ENCODE results near the gene FAM149A. TPM values are rescaled to one million over a fixed set of nuclear protein-coding genes. Genes with fewer than 3 reads are reported as not detected.

The FAM149A gene
- total and polyA plus RNA-seq, 2 donors (not counting 1 experiment from before 2014, with no cell fraction given): 5.6 to 9.4 TPM

DNA sequence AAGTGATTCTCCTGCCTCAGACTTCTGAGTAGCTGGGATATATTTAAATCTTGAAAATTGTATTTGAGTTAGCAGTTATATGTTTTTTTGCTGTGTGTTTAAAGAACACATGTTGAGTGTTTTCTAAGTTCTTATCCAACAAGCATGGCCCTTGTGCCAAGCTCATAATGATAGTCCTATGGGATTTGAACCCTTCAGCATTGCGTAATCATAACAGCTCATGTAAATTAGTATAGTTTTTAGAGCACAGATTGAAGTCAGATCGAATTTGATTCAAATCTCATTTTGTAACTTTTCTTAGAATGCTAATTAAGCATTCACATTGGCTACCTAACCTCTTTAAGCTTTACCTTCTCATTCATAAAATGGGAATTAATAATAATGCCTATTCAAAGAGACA, 12.2 kb downstream of the FAM149A start:
- no peak overlapping the region for H3K27ac ChIP-seq (ENCODE audit: insufficient read depth, low read length)
- no peak overlapping the region for H3K4me2 ChIP-seq (ENCODE audit: extremely low read depth, insufficient read depth, low read length)

DNA sequence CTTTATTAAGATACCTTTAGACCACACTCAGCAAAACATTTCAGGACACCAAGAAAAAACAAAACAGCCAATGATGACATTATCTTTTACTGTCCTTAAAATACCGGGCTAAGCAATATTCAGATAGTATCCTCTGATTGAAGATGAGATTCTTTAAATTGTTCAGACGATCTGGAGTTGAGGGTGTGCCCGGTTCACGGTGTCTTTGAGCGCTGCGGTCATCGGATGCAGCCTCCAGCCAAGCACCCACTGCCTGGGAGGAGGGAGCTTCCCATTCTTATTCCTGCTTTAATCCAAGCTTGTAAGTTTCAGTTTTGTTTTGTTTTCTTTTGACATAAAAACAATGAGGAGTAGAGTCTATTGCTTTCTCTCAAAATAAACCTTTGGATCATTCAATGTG, 14.1 kb downstream of the FAM149A start:
- Histone ChIP-seq H3K9me3 (ENCODE audit: control insufficient read depth, insufficient read depth, low read depth, low read length) (no peaks in the 10 kb centered on the region), H3K27ac (ENCODE audit: insufficient read depth, low read length) (no peak overlapping the region), H3K4me2 (ENCODE audit: extremely low read depth, insufficient read depth, low read length) (no peak overlapping the region), H3K4me3 (replicated peaks in 1 of 4; ENCODE audit: control extremely low read depth in 1 of 4, insufficient read depth in 1 of 4, low read depth in 3 of 4, low read length in 4 of 4) (no peak overlapping the region), H3K36me3 (ENCODE audit: control insufficient read depth, insufficient read depth, low read length) (no peaks in the 10 kb centered on the region), H3K4me1 (ENCODE audit: control insufficient read depth, extremely low read depth, insufficient read depth, low read length) (no peaks in the 10 kb centered on the region), H3K79me2 (ENCODE audit: control insufficient read depth, insufficient read depth, low read length) (no peaks in the 10 kb centered on the region), H4K20me1 (ENCODE audit: control insufficient read depth, extremely low read depth, insufficient read depth, low read length) (no peaks in the 10 kb centered on the region), H3K27me3 (ENCODE audit: control insufficient read depth, insufficient read depth, low read length) (no peaks in the 10 kb centered on the region), H2AFZ (ENCODE audit: low read length) (no peak overlapping the region), H3K9ac (ENCODE audit: insufficient read depth, low read length) (no peak overlapping the region)
- DNase-seq (ENCODE audit: low read depth in 2 of 2): no peak
- TF ChIP-seq, protein P1, sequence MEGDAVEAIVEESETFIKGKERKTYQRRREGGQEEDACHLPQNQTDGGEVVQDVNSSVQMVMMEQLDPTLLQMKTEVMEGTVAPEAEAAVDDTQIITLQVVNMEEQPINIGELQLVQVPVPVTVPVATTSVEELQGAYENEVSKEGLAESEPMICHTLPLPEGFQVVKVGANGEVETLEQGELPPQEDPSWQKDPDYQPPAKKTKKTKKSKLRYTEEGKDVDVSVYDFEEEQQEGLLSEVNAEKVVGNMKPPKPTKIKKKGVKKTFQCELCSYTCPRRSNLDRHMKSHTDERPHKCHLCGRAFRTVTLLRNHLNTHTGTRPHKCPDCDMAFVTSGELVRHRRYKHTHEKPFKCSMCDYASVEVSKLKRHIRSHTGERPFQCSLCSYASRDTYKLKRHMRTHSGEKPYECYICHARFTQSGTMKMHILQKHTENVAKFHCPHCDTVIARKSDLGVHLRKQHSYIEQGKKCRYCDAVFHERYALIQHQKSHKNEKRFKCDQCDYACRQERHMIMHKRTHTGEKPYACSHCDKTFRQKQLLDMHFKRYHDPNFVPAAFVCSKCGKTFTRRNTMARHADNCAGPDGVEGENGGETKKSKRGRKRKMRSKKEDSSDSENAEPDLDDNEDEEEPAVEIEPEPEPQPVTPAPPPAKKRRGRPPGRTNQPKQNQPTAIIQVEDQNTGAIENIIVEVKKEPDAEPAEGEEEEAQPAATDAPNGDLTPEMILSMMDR (conservative IDR thresholded peaks at IDR 0.05 in 1 of 2, IDR thresholded peaks at IDR 0.05 in 1 of 2; ENCODE audit: low read depth in 1 of 2, low read length in 2 of 2): no peak
- TF ChIP-seq EZH2 (IDR thresholded peaks at IDR 0.05; ENCODE audit: low read length, missing control alignments): no peak

More for the DNA sequence above, 12.2 kb downstream of the FAM149A start:
- H3K27me3 ChIP-seq (ENCODE audit: control insufficient read depth, insufficient read depth, low read length): no peaks in the 10 kb centered on the region
- H3K9me3 ChIP-seq (ENCODE audit: control insufficient read depth, insufficient read depth, low read depth, low read length): no peaks in the 10 kb centered on the region
- H3K9ac ChIP-seq (ENCODE audit: insufficient read depth, low read length): no peak overlapping the region
- no peaks in the 10 kb centered on the region for H4K20me1 ChIP-seq (ENCODE audit: control insufficient read depth, extremely low read depth, insufficient read depth, low read length)
- no peak overlapping the region for H3K4me3 ChIP-seq (replicated peaks in 1 of 4; ENCODE audit: control extremely low read depth in 1 of 4, insufficient read depth in 1 of 4, low read depth in 3 of 4, low read length in 4 of 4)
- no peaks in the 10 kb centered on the region for H3K4me1 ChIP-seq (ENCODE audit: control insufficient read depth, extremely low read depth, insufficient read depth, low read length)
- DNase-seq (ENCODE audit: low read depth in 2 of 2): no peak
- no peaks in the 10 kb centered on the region for H3K36me3 ChIP-seq (ENCODE audit: control insufficient read depth, insufficient read depth, low read length)
- H2AFZ ChIP-seq (ENCODE audit: low read length): no peak overlapping the region
- TF ChIP-seq, protein P1 (conservative IDR thresholded peaks at IDR 0.05 in 1 of 2, IDR thresholded peaks at IDR 0.05 in 1 of 2; ENCODE audit: low read depth in 1 of 2, low read length in 2 of 2): no peak
- TF ChIP-seq EZH2 (IDR thresholded peaks at IDR 0.05; ENCODE audit: low read length, missing control alignments): no peak
- no peaks in the 10 kb centered on the region for H3K79me2 ChIP-seq (ENCODE audit: control insufficient read depth, insufficient read depth, low read length)

DNA sequence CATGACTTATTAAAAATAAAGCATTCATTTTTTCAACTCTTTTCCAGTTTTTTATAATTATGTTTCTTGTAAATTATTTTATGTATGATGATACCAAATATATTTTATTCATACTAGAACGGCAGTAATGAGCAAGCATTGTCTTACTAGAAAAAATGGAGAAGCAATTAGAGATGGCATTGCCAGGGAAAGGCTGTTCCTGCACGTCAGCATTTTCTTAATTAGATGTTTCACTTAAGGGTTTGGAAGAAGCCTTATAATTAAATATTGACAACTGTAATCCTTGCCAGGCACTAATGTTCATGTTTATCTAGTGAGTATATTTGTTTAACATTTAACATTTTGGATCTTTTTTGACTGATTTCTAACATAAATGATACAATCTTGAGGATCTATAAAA, 16.6 kb downstream of the FAM149A start:
- TF ChIP-seq, protein P1 (conservative IDR thresholded peaks at IDR 0.05 in 1 of 2, IDR thresholded peaks at IDR 0.05 in 1 of 2; ENCODE audit: low read depth in 1 of 2, low read length in 2 of 2): no peak
- no peak for TF ChIP-seq EZH2 (IDR thresholded peaks at IDR 0.05; ENCODE audit: low read length, missing control alignments)
- Histone ChIP-seq H3K36me3 (ENCODE audit: control insufficient read depth, insufficient read depth, low read length) (no peaks in the 10 kb centered on the region), H3K27me3 (ENCODE audit: control insufficient read depth, insufficient read depth, low read length) (no peaks in the 10 kb centered on the region), H3K4me1 (ENCODE audit: control insufficient read depth, extremely low read depth, insufficient read depth, low read length) (no peaks in the 10 kb centered on the region), H2AFZ (ENCODE audit: low read length) (no peak overlapping the region), H4K20me1 (ENCODE audit: control insufficient read depth, extremely low read depth, insufficient read depth, low read length) (no peaks in the 10 kb centered on the region), H3K4me2 (ENCODE audit: extremely low read depth, insufficient read depth, low read length) (no peak overlapping the region), H3K9ac (ENCODE audit: insufficient read depth, low read length) (no peak overlapping the region), H3K9me3 (ENCODE audit: control insufficient read depth, insufficient read depth, low read depth, low read length) (no peaks in the 10 kb centered on the region), H3K27ac (ENCODE audit: insufficient read depth, low read length) (no peak overlapping the region), H3K4me3 (replicated peaks in 1 of 4; ENCODE audit: control extremely low read depth in 1 of 4, insufficient read depth in 1 of 4, low read depth in 3 of 4, low read length in 4 of 4) (no peak overlapping the region), H3K79me2 (ENCODE audit: control insufficient read depth, insufficient read depth, low read length) (no peaks in the 10 kb centered on the region)
- no peak for DNase-seq (ENCODE audit: low read depth in 2 of 2)
